B cell (primary cell): Measurements from ENCODE around the gene RPL39L. TPM values are rescaled to one million over a fixed set of nuclear protein-coding genes. Genes with fewer than 3 reads are reported as not detected.

Experiments used
- ATAC-seq: fragments of 200-7000 bp; cut with Tn5 transposase; one replicate; pipeline ENCODE4 v1.10.0; 2021; ENCODE audit warnings: low read depth, mild to moderate bottlenecking, moderate number of reproducible peaks, moderate library complexity
- CTCF ChIA-PET: fragments of 350-600 bp; sonication (Branson Sonifier 250); formaldehyde crosslinking; loops from one replicate; lab custom pipeline; 2021; ENCODE audit warnings: antibody characterized with exemption, inconsistent platforms; lab: Charles Lee
- POLR2A ChIA-PET: fragments of 350-600 bp; sonication (Branson Sonifier 250); formaldehyde crosslinking; loops from one replicate; lab custom pipeline; 2021; ENCODE audit warnings: antibody characterized with exemption; lab: Charles Lee
- DNase-seq: peaks from one replicate; pipeline ENCODE4 v3.0.0; 2013
- H2AFZ ChIP-seq: 2 replicates; pipeline ENCODE4 v1.6.1; 2012; ENCODE audit warnings: mild to moderate bottlenecking, low read depth, low read length; ENCODE audit not compliant: insufficient read depth, poor library complexity, severe bottlenecking
- H3K27ac ChIP-seq, 2 donors: 1 replicate in 1 of 2; 2 replicates in 1 of 2; pipeline ENCODE4 v1.5.1; 2012 to 2013; ENCODE audit warnings: low read length in 2 of 2, mild to moderate bottlenecking in 2 of 2, moderate library complexity in 1 of 2
- H3K27me3 ChIP-seq, 4 experiments: fragments of 200-600 bp in 1 of 4; sonication (generic) in 1 of 4; replicated peaks in 1 of 4; 1 replicate in 2 of 4; 2 replicates in 2 of 4; pipeline versions ENCODE4 v1.6.1 to v1.7.0; 2013 to 2016; ENCODE audit warnings: low read length in 3 of 4, mild to moderate bottlenecking in 2 of 4, mixed read lengths in 1 of 4, moderate library complexity in 1 of 4; ENCODE audit not compliant: insufficient read depth in 4 of 4, control insufficient read depth in 3 of 4; ENCODE audit errors: control extremely low read depth in 1 of 4
- H3K36me3 ChIP-seq, 2 experiments: replicated peaks in 1 of 2; 1 replicate in 1 of 2; 2 replicates in 1 of 2; pipeline versions ENCODE4 v1.6.1 to v1.7.1; 2013; ENCODE audit warnings: low read length in 1 of 2; ENCODE audit not compliant: insufficient read depth in 2 of 2, control insufficient read depth in 1 of 2; ENCODE audit errors: control extremely low read depth in 1 of 2, extremely low read depth in 1 of 2
- H3K4me1 ChIP-seq, 2 donors: fragments of 200-600 bp in 1 of 2; sonication (generic) in 1 of 2; 1 replicate in 1 of 2; 2 replicates in 1 of 2; pipeline versions ENCODE4 v1.5.1 to v1.6.1; 2013 to 2017; ENCODE audit warnings: low read length in 2 of 2; ENCODE audit not compliant: control insufficient read depth in 2 of 2, insufficient read depth in 2 of 2
- H3K4me2 ChIP-seq: replicated peaks from 2 replicates; pipeline ENCODE3; 2012; ENCODE audit warnings: mild to moderate bottlenecking, low read depth, low read length; ENCODE audit not compliant: poor library complexity, severe bottlenecking
- H3K4me3 ChIP-seq, 5 experiments: fragments of 200-600 bp in 1 of 5; sonication (generic) in 1 of 5; 1 replicate in 3 of 5; 2 replicates in 2 of 5; pipeline versions ENCODE4 v1.5.1 to v1.7.0; 2011 to 2016; ENCODE audit warnings: low read length in 4 of 5, mild to moderate bottlenecking in 4 of 5, low read depth in 2 of 5, control low read depth in 1 of 5, moderate library complexity in 1 of 5; ENCODE audit not compliant: insufficient read depth in 1 of 5; ENCODE audit errors: control extremely low read depth in 1 of 5, extremely low read depth in 1 of 5
- H3K79me2 ChIP-seq: fragments of 200-600 bp; sonication (generic); one replicate; pipeline ENCODE4 v1.6.0; 2016; ENCODE audit warnings: low read length; ENCODE audit not compliant: control insufficient read depth, insufficient read depth
- H3K9ac ChIP-seq: fragments of 200-600 bp; sonication (generic); 2 replicates; pipeline ENCODE4 v1.6.1; 2017; ENCODE audit warnings: mild to moderate bottlenecking, low read length, moderate library complexity
- H3K9me3 ChIP-seq, 3 donors: one replicate each; pipeline versions ENCODE4 v1.6.1 to v1.7.1; 2013; ENCODE audit warnings: low read length in 2 of 3; ENCODE audit not compliant: control insufficient read depth in 2 of 3, insufficient read depth in 1 of 3; ENCODE audit errors: control extremely low read depth in 1 of 3
- H4K20me1 ChIP-seq: 2 replicates; pipeline ENCODE4 v1.6.0; 2012; ENCODE audit warnings: mild to moderate bottlenecking, low read length; ENCODE audit not compliant: insufficient read depth, control insufficient read depth, poor library complexity, severe bottlenecking
- H3K27ac Mint-ChIP-seq: one replicate; pipeline ENCODE4 v1.8.0; 2021; ENCODE audit warnings: mixed read lengths
- H3K27me3 Mint-ChIP-seq: one replicate; pipeline ENCODE4 v1.8.0; 2021; ENCODE audit warnings: mixed read lengths
- H3K4me1 Mint-ChIP-seq: one replicate; pipeline ENCODE4 v1.8.0; 2021; ENCODE audit warnings: mixed read lengths
- H3K4me3 Mint-ChIP-seq: one replicate; pipeline ENCODE4 v1.8.0; 2021; ENCODE audit warnings: mixed read lengths
- H3K9me3 Mint-ChIP-seq: one replicate; pipeline ENCODE4 v1.8.0; 2022; ENCODE audit warnings: mixed read lengths; ENCODE audit not compliant: insufficient read depth
- EZH2 ChIP-seq: IDR thresholded peaks from 2 replicates; pipeline ENCODE4 v1.6.1; 2012; ENCODE audit warnings: borderline replicate concordance, low read depth, mild to moderate bottlenecking, moderate library complexity, low read length; ENCODE audit not compliant: insufficient read depth, poor library complexity, severe bottlenecking
- WGBS: methylation state at CpG from one replicate; pipeline ENCODE4 v1.1.5; 2013; ENCODE audit warnings: missing lambda C conversion rate; ENCODE audit not compliant: insufficient coverage; 5-methylcytosine and 5-hydroxymethylcytosine counted together
- intact Hi-C: fragments of 100-400 bp; cut with micrococcal nuclease; formaldehyde crosslinking; loops from one replicate; pipeline ENCODE4 v1.10.0; 2022
- polyA plus RNA-seq: library from polyadenylated mRNA; depleted of rRNA; stranded (reverse); fragments of >200 nt; gene quantifications from 2 replicates; pipeline ENCODE4 v1.2.3, GENCODE V29; 2012
- total RNA-seq, 2 donors: library from RNA; stranded (reverse); fragments of 120-200 nt in 1 of 2; gene quantifications; 1 replicate in 1 of 2; 2 replicates in 1 of 2; pipeline versions ENCODE4 v1.2.3 to v1.2.4, GENCODE V29; 2013 to 2022
- TF ChIP-seq, protein P1 (sequence below): fragments of 200-600 bp; IDR thresholded peaks from one replicate; pipeline ENCODE4 v1.8.0; 2022; ENCODE audit warnings: antibody characterized with exemption, mild to moderate bottlenecking

The RPL39L gene
- total and polyA plus RNA-seq, 2 donors (not counting 1 experiment from before 2014, with no cell fraction given), result 3.1 to 4.5 TPM

DNA sequence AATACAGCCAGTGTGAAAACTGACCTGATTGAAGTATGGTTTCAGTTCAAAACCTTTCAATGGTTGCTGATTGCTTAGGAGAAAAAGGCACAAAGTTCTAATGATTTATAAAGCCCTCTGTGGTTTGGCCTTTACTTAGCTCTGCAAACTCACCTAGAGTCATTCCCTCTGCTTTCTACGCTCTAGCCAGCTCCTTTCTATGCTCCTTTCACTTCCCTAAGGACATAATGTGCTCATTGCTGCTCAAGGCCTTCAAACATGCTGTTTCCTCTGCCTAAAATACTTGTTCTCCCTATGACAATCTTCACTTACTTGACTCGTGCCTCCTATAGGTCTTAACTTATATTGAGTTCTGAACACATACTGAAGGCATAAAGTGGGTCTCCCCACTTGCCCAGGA is 19.0 kb downstream of the RPL39L start:
- Histone ChIP-seq H3K9me3 (no peaks in the 10 kb centered on the region), H3K27ac (no peak overlapping the region), H3K79me2 (peaks cover 6% of the 10 kb centered on the region), H4K20me1 (no peaks in the 10 kb centered on the region), H3K9ac (no peak overlapping the region), H3K4me2 (no peak overlapping the region), H3K27me3 (no peaks in the 10 kb centered on the region), H2AFZ (no peak overlapping the region), H3K4me1 (peaks cover 9 to 13% of the 10 kb centered on the region in 2 donors), H3K36me3 (no peaks in the 10 kb centered on the region), H3K4me3 (no peak overlapping the region)
- CTCF ChIA-PET, result interaction anchor here (1.1 to 3.9 kb wide), 5 partner anchors 16 to 271 kb away, joined by 3 to 33 read pairs (median 5); no protein-coding TSS in a partner anchor
- peaks cover 19% of the 10 kb centered on the region for H3K4me1 Mint-ChIP-seq
- H3K4me3 Mint-ChIP-seq, result no peak overlapping the region
- TF ChIP-seq, protein P1, sequence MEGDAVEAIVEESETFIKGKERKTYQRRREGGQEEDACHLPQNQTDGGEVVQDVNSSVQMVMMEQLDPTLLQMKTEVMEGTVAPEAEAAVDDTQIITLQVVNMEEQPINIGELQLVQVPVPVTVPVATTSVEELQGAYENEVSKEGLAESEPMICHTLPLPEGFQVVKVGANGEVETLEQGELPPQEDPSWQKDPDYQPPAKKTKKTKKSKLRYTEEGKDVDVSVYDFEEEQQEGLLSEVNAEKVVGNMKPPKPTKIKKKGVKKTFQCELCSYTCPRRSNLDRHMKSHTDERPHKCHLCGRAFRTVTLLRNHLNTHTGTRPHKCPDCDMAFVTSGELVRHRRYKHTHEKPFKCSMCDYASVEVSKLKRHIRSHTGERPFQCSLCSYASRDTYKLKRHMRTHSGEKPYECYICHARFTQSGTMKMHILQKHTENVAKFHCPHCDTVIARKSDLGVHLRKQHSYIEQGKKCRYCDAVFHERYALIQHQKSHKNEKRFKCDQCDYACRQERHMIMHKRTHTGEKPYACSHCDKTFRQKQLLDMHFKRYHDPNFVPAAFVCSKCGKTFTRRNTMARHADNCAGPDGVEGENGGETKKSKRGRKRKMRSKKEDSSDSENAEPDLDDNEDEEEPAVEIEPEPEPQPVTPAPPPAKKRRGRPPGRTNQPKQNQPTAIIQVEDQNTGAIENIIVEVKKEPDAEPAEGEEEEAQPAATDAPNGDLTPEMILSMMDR, result no peak
- no peak for TF ChIP-seq EZH2
- ATAC-seq (no peak), DNase-seq (no peak)
- WGBS, result 85% methylated on average over 2 of the region's 2 CpGs
- H3K9me3 Mint-ChIP-seq, result no peaks in the 10 kb centered on the region
- POLR2A ChIA-PET, result interaction anchor here (0.6 to 1.6 kb wide), 2 partner anchors 9 to 19 kb away, joined by 5 to 7 read pairs; partner anchors contain the start of gene RPL39L
- H3K27me3 Mint-ChIP-seq, result no peaks in the 10 kb centered on the region
- intact Hi-C loops, result no loop called here
- H3K27ac Mint-ChIP-seq, result no peak overlapping the region

DNA sequence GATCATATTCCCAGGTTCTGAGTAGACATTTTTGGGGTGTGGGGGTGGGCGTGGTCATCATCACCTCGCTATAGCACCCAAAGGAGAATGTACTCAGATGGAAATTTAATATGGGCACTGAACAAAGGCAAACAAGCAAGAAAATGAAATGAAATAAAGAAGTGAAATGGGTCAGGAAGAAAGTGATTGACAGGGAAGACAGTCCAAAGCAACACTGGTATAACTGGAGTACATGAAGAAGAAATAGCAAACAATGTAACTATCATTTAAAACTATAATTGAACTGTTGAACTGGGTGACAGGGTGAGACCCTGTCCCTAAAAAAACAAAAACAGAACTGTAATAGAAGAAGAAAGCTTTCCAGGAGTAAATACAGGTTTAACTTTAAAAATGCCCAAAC is 24.8 kb downstream of the RPL39L start:
- no peaks in the 10 kb centered on the region for H3K9me3 Mint-ChIP-seq
- CTCF ChIA-PET, result interaction anchor here (0.6 to 7.2 kb wide), 12 partner anchors 11 to 266 kb away, joined by 3 to 223 read pairs (median 23); partner anchors contain the start of gene RPL39L
- intact Hi-C loops, result no loop called here

More for the DNA sequence above, 24.8 kb downstream of the RPL39L start:
- H3K4me1 Mint-ChIP-seq, result peaks cover 6% of the 10 kb centered on the region
- Histone ChIP-seq H3K79me2 (peaks cover 4% of the 10 kb centered on the region), H3K27ac (no peak overlapping the region), H3K4me3 (no peak overlapping the region), H3K4me1 (peaks cover 3 to 5% of the 10 kb centered on the region in 2 donors), H4K20me1 (no peaks in the 10 kb centered on the region), H3K27me3 (no peaks in the 10 kb centered on the region), H3K4me2 (no peak overlapping the region), H3K36me3 (no peaks in the 10 kb centered on the region), H3K9me3 (no peaks in the 10 kb centered on the region), H3K9ac (no peak overlapping the region), H2AFZ (no peak overlapping the region)
- 100% methylated on average over 2 of the region's 2 CpGs for WGBS
- no peaks in the 10 kb centered on the region for H3K27me3 Mint-ChIP-seq
- no peak overlapping the region for H3K27ac Mint-ChIP-seq
- no peak overlapping the region for H3K4me3 Mint-ChIP-seq
- no peak for ATAC-seq
- no peak for TF ChIP-seq EZH2
- TF ChIP-seq, protein P1, result no peak
- DNase-seq, result no peak
- POLR2A ChIA-PET, result no interaction called here
